RWPE1 (cell line): ENCODE data around the gene SNPH.

Experiments
- CTCF ChIA-PET: fragments of 350-600 bp; sonication (Branson Sonifier 250); formaldehyde crosslinking; extraction: SDS; loops from one replicate; lab custom pipeline; 2021; lab: Yijun Ruan, JAX
- POLR2A ChIA-PET: fragments of 400-600 bp; formaldehyde crosslinking; extraction: SDS; loops from one replicate; lab custom pipeline; 2020; ENCODE audit warnings: antibody characterized with exemption; ENCODE audit not compliant: low non-redundant PET; lab: Yijun Ruan, JAX
- DNase-seq: peaks from one replicate; pipeline ENCODE4 v3.0.0; 2012; ENCODE audit warnings: low spot score
- H3K27ac ChIP-seq: fragments of 450-650 bp; 2 replicates; pipeline ENCODE4 v1.5.1; 2017
- TF ChIP-seq, protein P1 (sequence below): fragments of 450-650 bp; conservative IDR thresholded peaks from 2 replicates; pipeline ENCODE4 v1.5.1; 2017; ENCODE audit warnings: low read depth, mild to moderate bottlenecking

SNPH gene

DNA sequence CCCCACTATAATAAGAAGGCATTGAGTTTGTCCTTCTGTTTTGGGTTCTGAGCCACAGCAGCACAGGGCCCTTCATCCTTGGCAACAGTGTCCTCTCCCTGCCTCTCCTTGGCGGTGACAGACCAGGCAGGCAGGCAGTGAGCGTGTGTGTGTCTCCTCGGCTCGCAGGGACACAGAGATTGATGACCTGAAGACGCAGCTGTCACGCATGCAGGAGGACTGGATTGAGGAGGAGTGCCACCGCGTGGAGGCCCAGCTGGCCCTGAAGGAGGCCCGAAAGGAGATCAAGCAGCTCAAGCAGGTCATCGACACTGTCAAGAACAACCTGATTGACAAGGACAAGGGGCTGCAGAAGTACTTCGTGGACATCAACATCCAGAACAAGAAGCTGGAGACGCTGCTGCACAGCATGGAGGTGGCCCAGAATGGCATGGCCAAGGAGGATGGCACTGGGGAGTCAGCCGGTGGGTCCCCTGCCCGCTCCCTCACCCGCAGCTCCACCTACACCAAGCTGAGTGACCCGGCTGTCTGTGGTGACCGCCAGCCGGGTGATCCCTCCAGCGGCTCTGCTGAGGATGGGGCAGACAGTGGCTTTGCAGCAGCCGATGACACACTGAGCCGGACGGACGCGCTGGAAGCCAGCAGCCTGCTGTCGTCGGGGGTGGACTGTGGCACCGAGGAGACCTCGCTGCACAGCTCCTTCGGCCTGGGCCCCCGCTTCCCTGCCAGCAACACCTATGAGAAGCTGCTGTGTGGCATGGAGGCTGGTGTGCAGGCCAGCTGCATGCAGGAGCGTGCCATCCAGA is 38.8 kb downstream of the SNPH start:
- POLR2A ChIA-PET: no interaction called here

DNA sequence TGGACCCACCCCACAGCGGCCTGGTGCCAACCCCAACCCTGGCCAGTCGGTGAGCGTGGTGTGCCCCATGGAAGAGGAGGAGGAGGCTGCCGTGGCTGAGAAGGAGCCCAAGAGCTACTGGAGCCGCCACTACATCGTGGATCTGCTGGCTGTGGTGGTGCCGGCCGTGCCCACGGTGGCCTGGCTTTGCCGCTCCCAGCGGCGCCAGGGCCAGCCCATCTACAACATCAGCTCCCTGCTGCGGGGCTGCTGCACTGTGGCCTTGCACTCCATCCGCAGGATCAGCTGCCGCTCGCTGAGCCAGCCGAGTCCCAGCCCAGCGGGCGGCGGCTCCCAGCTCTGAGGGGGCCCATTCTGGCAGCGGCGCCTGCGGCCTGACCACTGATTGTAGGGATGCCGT is 39.6 kb downstream of the SNPH start:
- TF ChIP-seq, protein P1, sequence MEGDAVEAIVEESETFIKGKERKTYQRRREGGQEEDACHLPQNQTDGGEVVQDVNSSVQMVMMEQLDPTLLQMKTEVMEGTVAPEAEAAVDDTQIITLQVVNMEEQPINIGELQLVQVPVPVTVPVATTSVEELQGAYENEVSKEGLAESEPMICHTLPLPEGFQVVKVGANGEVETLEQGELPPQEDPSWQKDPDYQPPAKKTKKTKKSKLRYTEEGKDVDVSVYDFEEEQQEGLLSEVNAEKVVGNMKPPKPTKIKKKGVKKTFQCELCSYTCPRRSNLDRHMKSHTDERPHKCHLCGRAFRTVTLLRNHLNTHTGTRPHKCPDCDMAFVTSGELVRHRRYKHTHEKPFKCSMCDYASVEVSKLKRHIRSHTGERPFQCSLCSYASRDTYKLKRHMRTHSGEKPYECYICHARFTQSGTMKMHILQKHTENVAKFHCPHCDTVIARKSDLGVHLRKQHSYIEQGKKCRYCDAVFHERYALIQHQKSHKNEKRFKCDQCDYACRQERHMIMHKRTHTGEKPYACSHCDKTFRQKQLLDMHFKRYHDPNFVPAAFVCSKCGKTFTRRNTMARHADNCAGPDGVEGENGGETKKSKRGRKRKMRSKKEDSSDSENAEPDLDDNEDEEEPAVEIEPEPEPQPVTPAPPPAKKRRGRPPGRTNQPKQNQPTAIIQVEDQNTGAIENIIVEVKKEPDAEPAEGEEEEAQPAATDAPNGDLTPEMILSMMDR: no peak
- DNase-seq: no peak
- no peak overlapping the region for H3K27ac ChIP-seq
- POLR2A ChIA-PET: no interaction called here
- CTCF ChIA-PET: no interaction called here

More for the DNA sequence above, 38.8 kb downstream of the SNPH start:
- CTCF ChIA-PET: interaction anchor here (0.7 kb wide), 1 partner anchor 7 kb away, joined by 3 read pairs; no protein-coding TSS in a partner anchor
- TF ChIP-seq, protein P1: no peak
- H3K27ac ChIP-seq: no peak overlapping the region
- no peak for DNase-seq

DNA sequence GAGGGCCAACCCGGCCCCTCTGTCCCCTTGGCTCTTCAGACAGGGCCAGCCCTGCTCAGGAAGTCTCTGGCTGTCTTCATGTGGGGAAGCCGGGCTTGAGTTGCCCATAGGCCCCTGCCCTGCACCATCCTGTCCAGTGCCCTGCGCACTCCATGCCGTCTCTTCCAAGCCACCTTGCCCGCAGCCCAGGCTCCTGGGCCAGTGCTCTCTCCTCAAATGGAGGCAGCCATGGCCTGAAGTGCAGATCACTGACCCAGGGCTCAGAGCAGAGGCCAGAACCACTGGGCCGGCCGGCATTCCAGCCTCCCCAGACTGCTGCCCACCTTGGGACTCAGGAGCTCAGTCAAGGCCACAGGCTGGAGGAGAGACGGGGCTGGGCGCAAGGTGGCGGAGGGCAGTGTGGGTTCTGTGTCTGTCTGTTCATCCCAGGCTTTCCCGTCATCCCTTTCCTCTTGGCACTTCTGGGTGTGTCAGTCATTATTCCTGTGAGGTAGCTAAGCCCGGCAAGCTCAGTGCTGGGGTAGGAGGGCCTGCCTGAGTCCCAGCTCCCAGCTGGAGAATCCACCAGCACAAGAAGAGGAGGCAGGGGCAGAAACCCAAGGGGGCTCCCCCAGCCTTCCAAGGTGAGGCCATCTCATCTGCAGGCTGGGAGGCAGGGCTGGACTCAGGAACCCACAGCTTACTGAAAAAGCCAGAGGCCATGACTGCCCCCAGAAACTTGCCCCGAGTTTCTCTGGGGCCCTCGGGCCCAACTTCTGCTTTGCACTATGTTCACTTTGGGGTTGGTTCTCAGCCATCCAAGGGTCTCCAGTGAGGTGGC is 40.4 kb downstream of the SNPH start:
- TF ChIP-seq, protein P1: no peak
- DNase-seq: no peak
- ChIA-PET POLR2A (no interaction called here), CTCF (interaction anchor here (0.8 kb wide), 1 partner anchor 160 kb away, joined by 3 read pairs; the partner anchor contains the start of gene NSFL1C)
- H3K27ac ChIP-seq: no peak overlapping the region

DNA sequence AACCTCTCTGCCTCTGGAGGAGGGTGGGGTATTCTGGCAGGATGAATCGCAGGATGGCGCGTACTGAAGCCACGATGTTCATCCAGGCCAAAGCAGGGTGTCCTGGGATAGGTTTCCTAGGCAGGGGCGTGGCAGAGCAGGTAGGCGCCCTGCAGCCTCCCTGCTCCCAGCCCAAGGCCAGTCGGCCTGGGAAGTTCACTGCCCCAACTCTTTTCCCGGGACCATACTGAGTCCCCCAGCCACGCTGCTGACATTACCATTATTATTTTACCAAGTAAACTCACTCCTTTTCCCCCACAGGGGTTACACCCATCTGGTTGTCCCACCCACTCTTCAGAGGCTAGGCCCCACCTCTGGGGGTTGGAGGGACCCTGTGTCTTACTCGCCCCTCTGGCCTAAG is 41.1 kb downstream of the SNPH start:
- DNase-seq: no peak
- TF ChIP-seq, protein P1: no peak
- H3K27ac ChIP-seq: no peak overlapping the region
- ChIA-PET POLR2A (no interaction called here), CTCF (no interaction called here)

DNA sequence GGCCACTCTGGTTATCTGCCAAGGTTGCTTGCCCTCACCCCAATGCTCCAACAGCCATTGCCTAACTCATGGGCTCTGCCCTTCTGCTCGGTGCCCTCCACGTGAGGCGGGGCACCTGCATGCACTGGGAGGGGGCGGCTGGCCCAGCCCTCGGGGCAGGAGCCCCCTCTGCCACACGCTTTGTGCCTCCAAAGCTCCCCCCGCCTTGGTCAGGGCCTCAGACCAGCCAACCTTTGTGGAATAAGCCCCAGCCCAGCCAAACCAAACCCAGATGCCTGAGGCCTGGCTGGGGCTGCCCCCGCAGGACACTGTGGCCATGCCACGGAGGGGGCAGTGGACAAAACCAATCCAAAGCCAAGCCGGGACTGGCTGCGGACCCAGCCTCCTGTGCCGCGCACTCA is 41.5 kb downstream of the SNPH start:
- CTCF ChIA-PET: no interaction called here
- DNase-seq: no peak
- TF ChIP-seq, protein P1: no peak
- POLR2A ChIA-PET: no interaction called here
- no peak overlapping the region for H3K27ac ChIP-seq

DNA sequence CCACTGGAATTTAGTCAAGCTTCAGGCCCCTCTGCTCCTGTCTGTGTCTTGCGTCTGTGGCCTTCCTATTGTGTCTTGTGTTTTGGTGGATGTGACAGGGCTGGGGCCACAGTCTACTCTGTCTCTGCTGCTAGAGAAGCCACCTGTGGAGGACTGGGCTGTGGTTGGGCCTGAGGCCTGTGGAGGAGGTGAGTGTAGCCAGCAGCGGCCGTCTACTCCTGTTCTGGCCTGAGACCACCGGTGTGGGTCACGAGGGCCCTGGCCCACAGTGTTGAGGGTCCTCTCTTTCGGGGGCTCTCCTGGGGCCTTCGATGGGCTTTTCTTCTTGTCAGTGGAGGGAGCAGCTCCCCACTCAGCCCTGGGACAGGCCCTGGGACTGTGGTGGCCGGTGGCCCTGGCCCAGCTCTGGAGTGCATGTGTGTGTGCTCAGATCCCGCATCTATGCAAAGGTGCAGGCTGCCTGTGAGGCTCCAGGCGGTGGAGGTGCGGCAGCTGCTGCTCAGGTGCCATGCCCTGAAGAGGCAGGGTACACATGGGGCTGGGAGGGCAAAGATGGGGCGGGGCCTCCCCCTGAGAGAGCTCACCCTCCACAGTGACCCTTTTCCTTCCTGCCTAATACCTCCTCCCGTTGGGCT is 42.1 kb downstream of the SNPH start:
- ChIA-PET POLR2A (no interaction called here), CTCF (no interaction called here)
- DNase-seq: no peak
- H3K27ac ChIP-seq: no peak overlapping the region
- TF ChIP-seq, protein P1: no peak
